ENCODE results near the gene UBE2N.

Gene UBE2N

DNA sequence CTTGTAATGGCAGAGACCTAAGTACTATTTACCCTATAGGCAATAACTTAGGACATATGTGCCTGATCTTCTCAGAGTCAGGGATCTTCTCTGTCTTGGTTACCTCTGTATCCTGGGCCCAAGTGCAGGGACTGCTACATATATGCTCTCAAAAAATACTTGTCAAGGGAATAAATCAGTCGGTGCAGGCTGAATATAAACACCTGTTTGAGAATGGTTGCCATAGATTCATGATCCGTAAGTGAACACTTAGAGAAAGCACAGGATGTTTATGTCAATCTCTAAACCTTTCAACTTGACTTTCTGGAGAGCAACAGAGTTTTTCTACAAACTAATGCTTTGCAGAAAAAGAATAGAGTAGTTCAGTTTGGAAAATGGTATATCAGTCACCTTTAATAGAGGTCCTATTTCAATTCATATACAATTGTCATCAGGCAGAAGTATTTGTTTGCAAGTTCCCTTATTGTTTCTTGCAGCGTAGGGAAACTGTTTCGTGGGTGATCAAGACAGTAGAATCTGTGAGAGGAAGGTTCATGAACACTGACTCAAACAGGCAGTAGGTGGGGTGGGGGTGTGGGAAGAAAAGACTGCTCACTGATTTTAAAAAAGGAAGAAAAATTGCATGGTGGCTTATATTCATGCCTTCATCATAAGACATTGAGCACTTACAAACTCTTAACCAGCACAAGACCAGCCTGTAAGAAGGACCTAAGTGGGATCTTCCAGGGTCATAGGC, 6.0 kb upstream of the UBE2N start:
- TF ChIP-seq, protein P1, sequence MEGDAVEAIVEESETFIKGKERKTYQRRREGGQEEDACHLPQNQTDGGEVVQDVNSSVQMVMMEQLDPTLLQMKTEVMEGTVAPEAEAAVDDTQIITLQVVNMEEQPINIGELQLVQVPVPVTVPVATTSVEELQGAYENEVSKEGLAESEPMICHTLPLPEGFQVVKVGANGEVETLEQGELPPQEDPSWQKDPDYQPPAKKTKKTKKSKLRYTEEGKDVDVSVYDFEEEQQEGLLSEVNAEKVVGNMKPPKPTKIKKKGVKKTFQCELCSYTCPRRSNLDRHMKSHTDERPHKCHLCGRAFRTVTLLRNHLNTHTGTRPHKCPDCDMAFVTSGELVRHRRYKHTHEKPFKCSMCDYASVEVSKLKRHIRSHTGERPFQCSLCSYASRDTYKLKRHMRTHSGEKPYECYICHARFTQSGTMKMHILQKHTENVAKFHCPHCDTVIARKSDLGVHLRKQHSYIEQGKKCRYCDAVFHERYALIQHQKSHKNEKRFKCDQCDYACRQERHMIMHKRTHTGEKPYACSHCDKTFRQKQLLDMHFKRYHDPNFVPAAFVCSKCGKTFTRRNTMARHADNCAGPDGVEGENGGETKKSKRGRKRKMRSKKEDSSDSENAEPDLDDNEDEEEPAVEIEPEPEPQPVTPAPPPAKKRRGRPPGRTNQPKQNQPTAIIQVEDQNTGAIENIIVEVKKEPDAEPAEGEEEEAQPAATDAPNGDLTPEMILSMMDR (IDR thresholded peaks at IDR 0.05; ENCODE audit: low read length, missing control alignments) = no peak
- no peak overlapping the region for H3K4me3 ChIP-seq (replicated peaks; ENCODE audit: low read depth, low read length)
- no peak for DNase-seq (ENCODE audit: low read depth)

DNA sequence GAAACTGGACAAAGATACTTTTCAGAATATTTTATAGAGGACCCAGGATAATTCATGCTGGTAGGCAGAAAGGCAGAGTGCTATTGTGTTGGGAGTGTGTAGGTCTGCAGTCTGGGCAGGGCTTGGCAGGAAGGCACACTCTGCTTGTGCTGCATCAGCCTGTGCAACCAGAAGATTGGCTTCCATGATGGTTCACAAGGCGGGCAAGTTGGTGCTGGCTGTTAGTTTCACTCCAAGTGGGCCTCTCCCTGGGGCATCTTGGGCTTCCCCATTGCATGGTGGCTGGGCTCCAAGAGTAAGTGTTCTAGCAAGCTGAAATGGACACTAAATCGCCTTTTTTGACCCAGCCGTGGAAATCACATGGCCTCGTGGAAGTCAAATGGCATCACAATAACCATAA, 1.8 kb upstream of the UBE2N start:
- TF ChIP-seq, protein P1 (IDR thresholded peaks at IDR 0.05; ENCODE audit: low read length, missing control alignments) = no peak
- H3K4me3 ChIP-seq (replicated peaks; ENCODE audit: low read depth, low read length) = no peak overlapping the region
- no peak for DNase-seq (ENCODE audit: low read depth)

DNA sequence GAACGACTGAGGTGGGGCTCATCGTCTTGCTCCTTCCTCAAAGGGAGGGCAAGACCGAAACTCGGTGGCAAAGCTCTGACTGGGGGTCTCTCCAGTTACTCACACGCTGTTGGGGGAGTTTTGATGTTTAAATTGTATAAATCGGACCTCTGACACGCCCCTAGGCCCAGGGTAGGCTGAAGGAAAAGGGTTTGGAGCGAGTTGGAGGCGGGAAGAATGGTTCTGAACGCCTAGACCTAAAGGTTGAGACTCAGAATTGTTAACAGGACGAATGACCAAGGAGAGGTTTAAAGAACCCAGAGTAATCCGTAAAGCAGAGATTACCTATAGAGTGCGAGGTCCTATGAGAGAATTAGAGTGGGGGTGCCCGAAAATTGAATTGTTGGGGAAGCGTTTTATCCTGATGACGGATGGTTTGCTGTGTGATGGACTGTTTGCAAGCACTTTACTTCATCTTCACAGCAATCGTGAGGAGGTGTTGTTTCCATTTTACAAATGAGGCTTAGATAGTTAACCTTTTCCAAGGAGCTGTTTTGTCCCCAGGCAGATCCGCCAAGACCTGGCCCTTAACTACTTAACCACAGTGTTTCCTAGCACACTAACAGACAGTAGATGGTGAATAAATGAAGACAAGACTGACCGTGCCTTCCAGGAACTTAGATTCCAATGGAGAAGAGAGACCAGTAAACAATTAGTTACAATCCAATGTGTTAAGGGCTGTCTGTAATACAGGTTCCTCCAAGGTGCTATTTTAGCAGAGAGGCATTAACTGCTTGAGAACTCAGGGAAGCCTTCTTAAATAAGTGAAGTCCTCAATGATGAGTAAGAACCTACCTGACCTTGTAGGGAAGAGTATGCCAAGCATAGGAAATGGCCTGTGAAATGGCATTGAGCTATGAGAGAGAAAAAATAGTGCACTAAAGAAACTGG, 929 bp upstream of the UBE2N start:
- TF ChIP-seq, protein P1 (IDR thresholded peaks at IDR 0.05; ENCODE audit: low read length, missing control alignments) = no peak
- DNase-seq (ENCODE audit: low read depth) = no peak

DNA sequence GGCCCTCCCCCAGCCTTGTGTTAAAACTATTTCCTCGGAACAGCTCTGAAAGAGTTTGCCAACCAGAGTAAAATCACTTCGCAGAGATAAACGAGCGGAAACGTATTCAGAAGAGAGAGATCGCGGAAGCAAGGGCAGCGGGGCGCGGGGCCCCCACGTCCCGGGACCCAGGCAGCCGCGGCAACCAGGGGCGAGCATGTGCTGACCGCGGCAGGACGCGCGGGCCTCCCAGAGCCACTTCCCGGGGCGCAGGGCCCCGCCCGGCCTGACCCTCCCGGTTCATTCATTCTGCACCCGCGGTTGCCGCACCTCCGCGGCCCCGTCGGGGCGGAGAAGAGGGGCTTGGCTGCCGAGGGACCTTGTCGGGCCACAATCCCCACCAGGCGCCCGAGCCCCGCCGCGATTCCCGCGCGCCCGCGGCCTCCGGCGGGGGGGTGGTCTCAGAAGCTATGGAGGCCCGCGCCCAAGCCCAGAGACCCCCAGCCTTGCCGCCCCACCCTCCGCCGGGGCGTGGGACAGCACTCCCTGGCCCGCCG, 598 bp downstream of the UBE2N start:
- DNase-seq (ENCODE audit: low read depth) = no peak
- TF ChIP-seq, protein P1 (IDR thresholded peaks at IDR 0.05; ENCODE audit: low read length, missing control alignments) = no peak
- peak overlapping the region; percentile 74 for H3K4me3 ChIP-seq (replicated peaks; ENCODE audit: low read depth, low read length)

More for the DNA sequence above, 929 bp upstream of the UBE2N start:
- H3K4me3 ChIP-seq (replicated peaks; ENCODE audit: low read depth, low read length) = peak overlapping the region; percentile 74

DNA sequence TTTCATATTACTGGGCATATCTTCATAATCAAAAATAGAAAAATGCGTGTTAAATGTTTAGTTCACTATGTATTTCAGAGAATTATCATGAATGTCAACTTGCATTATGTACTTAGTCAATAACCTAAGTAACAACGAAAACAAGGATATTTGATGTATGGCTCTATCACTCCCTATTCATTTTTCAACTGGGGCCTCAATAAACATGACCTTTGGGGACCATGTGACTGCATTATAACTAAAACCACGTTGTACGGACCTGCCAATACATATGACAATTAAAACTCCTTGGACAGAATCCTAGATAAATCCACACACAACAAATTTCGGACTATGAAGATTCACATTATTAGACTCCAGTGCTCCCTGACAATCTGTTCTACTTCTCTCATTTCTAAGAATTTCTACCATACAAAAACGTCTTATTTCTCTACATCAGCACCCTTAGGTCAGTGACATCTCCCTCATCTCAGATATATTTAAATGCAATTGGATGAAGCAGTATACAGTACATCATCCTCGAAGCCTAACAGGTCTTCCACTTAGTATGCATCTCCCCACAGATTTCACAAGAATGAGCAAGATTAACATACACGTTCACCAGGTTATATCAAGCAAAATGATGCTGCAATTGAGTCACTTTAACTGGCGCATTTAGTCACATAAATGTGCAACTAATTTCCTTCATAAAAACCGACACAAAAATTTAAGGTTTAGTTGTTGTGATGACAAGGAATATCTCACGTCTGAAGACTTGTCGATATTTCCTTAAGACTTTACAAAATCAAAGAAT, 1.5 kb downstream of the UBE2N start:
- no peak for DNase-seq (ENCODE audit: low read depth)
- H3K4me3 ChIP-seq (replicated peaks; ENCODE audit: low read depth, low read length) = peak overlapping the region; percentile 74
- TF ChIP-seq, protein P1 (IDR thresholded peaks at IDR 0.05; ENCODE audit: low read length, missing control alignments) = no peak

DNA sequence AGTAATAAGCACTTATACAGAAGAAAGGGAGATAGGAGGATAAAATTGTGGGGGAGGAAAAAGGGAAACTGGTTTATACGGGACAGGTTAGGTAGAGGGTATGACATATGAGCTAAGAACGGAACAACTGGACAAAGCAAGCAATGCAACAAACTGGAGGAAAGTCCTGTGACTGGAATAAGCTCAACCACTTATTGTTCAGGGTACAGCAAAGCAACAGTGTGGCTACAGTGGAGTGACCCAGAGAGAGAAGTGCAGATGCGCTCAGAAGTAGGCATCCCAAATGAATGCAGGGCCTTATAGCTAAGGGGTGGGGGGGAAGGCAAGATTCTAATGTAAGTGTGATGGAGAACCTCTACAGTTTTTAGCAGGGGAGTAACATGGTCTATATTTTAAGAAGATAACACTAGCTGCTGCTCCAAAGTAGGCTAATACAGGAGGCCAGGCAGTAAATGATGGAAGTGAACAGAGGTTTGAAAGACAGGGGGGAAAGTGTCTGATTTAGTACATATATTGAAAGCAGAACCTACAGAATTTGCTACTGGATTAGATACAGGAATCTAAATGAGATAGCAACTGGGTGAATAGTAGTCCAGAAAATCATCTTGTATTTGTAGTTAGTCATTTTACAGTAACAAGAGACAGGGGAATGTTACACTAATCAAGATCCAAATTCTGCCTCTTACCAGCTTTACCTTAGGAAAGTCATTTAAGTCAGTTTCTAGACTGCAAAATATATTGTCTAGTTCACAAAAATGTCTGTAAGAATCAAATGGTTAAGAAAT, 3.3 kb downstream of the UBE2N start:
- H3K4me3 ChIP-seq (replicated peaks; ENCODE audit: low read depth, low read length) = no peak overlapping the region
- no peak for DNase-seq (ENCODE audit: low read depth)
- TF ChIP-seq, protein P1 (IDR thresholded peaks at IDR 0.05; ENCODE audit: low read length, missing control alignments) = no peak

Measured in fibroblast of pulmonary artery (primary cell).